HepG2 (cell line): ENCODE data around the gene ETS2. TPM values are rescaled to one million over a fixed set of nuclear protein-coding genes. Genes with fewer than 3 reads are reported as not detected.

ENCODE experiments used
- ATAC-seq: fragments of 200-7000 bp; cut with Tn5 transposase; 3 replicates; pipeline ENCODE4 v1.9.1; 2020; ENCODE audit warnings: mild to moderate bottlenecking, moderate library complexity
- BruUV-seq: library from RNA; stranded (reverse); fragments of 400-500 nt; replicated peaks from 2 replicates; lab custom pipeline; 2021; lab: Mats Ljungman, UMichigan
- CTCF ChIA-PET: fragments of 300-600 bp; formaldehyde crosslinking; extraction: SDS; loops from one replicate; lab custom pipeline; 2021; ENCODE audit warnings: low total read pairs, inconsistent platforms, low intra/inter-chr PET ratio; lab: Yijun Ruan, JAX
- POLR2A ChIA-PET: fragments of 350-600 bp; sonication (Branson Sonifier 250); formaldehyde crosslinking; loops from one replicate; lab custom pipeline; 2020; ENCODE audit warnings: antibody characterized with exemption, inconsistent platforms; lab: Yijun Ruan, JAX
- DNase-seq: peaks from one replicate; pipeline ENCODE4 v3.0.0-alpha.2; 2015; ENCODE audit warnings: low spot score
- FAIRE-seq: peaks from 3 replicates; lab custom pipeline; 2011; peaks lifted over from hg19 to GRCh38; lab: Jason Lieb, UNC
- H2AFZ ChIP-seq: one replicate; pipeline ENCODE4 v1.6.1; 2011; ENCODE audit warnings: low read length, inconsistent platforms
- H3K27ac ChIP-seq: fragments of 300-600 bp; 3 replicates; pipeline ENCODE4 v1.8.0; 2011; ENCODE audit warnings: mixed run types, mild to moderate bottlenecking, mixed read lengths, low read length, inconsistent platforms; ENCODE audit not compliant: insufficient read depth; ENCODE audit errors: extremely low read length
- H3K27me3 ChIP-seq, 2 experiments: fragments of 200-600 bp in 1 of 2; 2 replicates in 1 of 2; 3 replicates in 1 of 2; pipeline versions ENCODE4 v1.6.0 to v1.8.0; 2011; ENCODE audit warnings: low read length in 2 of 2, mild to moderate bottlenecking in 2 of 2, moderate library complexity in 2 of 2, inconsistent platforms in 1 of 2; ENCODE audit not compliant: insufficient read depth in 2 of 2, control insufficient read depth in 1 of 2
- H3K36me3 ChIP-seq, 2 experiments: fragments of 200-600 bp in 1 of 2; replicated peaks in 1 of 2; 2 replicates in 1 of 2; 3 replicates in 1 of 2; pipeline versions ENCODE4 v1.5.1 to v1.8.0; 2011; ENCODE audit warnings: low read length in 2 of 2, inconsistent platforms in 1 of 2; ENCODE audit not compliant: insufficient read depth in 2 of 2, control insufficient read depth in 1 of 2
- H3K4me1 ChIP-seq: 2 replicates; pipeline ENCODE4 v1.5.1; 2012; ENCODE audit warnings: low read length, inconsistent platforms; ENCODE audit not compliant: insufficient read depth
- H3K4me2 ChIP-seq: 2 replicates; pipeline ENCODE4 v1.6.0; 2011; ENCODE audit warnings: low read depth, low read length, inconsistent platforms
- H3K4me3 ChIP-seq, 3 experiments: fragments of 200-600 bp in 1 of 3; sonication (generic), shearing (Covaris generic) in 1 of 3; replicated peaks in 1 of 3; 2 replicates each; pipeline ENCODE4 v1.5.1; 2011 to 2016; ENCODE audit warnings: low read length in 3 of 3, inconsistent platforms in 2 of 3, low read depth in 2 of 3, mild to moderate bottlenecking in 2 of 3, control low read depth in 1 of 3, mixed read lengths in 1 of 3; ENCODE audit not compliant: insufficient read depth in 1 of 3
- H3K79me2 ChIP-seq: one replicate; pipeline ENCODE4 v1.6.1; 2011; ENCODE audit warnings: low read length, inconsistent platforms; ENCODE audit not compliant: insufficient read depth
- H3K9ac ChIP-seq: 2 replicates; pipeline ENCODE4 v1.6.0; 2011; ENCODE audit warnings: mild to moderate bottlenecking, low read depth, low read length, inconsistent platforms; ENCODE audit not compliant: insufficient read depth
- H3K9me3 ChIP-seq: 2 replicates; pipeline ENCODE4 v1.5.1; 2012; ENCODE audit warnings: mild to moderate bottlenecking, low read length
- H4K20me1 ChIP-seq: 2 replicates; pipeline ENCODE4 v1.6.0; 2011; ENCODE audit warnings: inconsistent platforms, mild to moderate bottlenecking, low read length, moderate library complexity; ENCODE audit not compliant: insufficient read depth
- CREM ChIP-seq, 2 experiments: sonication (generic) in 1 of 2; formaldehyde crosslinking in 1 of 2; IDR thresholded peaks; 2 replicates each; pipeline versions ENCODE4 v1.4.0 to v1.6.1; 2016 to 2020; ENCODE audit warnings: antibody characterized with exemption in 1 of 2, mild to moderate bottlenecking in 1 of 2, missing genetic modification reagents in 1 of 2
- DMAP1 ChIP-seq: IDR thresholded peaks from 2 replicates; pipeline ENCODE4 v1.6.1; 2016
- IKZF4 ChIP-seq: sonication (generic); formaldehyde crosslinking; IDR thresholded peaks from 2 replicates; pipeline ENCODE4 v1.5.1; 2020; ENCODE audit warnings: borderline replicate concordance, mild to moderate bottlenecking, low read depth, missing genetic modification reagents; ENCODE audit errors: not compliant biosample characterization
- NCOA2 ChIP-seq: sonication (generic); formaldehyde crosslinking; IDR thresholded peaks from 2 replicates; pipeline ENCODE4 v1.8.0; 2022; ENCODE audit warnings: inconsistent platforms
- RBM22 ChIP-seq: fragments of 200-400 bp; formaldehyde crosslinking; optimal IDR thresholded peaks from 2 replicates; pipeline ENCODE3; 2017; ENCODE audit warnings: mild to moderate bottlenecking, low read length, moderate library complexity
- RFXANK ChIP-seq: IDR thresholded peaks from 2 replicates; pipeline ENCODE4 v1.6.1; 2016
- SALL1 ChIP-seq: sonication (generic); formaldehyde crosslinking; IDR thresholded peaks from 2 replicates; pipeline ENCODE4 v1.8.0; 2022; ENCODE audit warnings: mild to moderate bottlenecking, missing genetic modification reagents
- STAG1 ChIP-seq: sonication (generic); formaldehyde crosslinking; IDR thresholded peaks from 2 replicates; pipeline ENCODE4 v1.4.0; 2020; ENCODE audit warnings: missing genetic modification reagents
- TOE1 ChIP-seq: sonication (generic); formaldehyde crosslinking; IDR thresholded peaks from 2 replicates; pipeline ENCODE4 v1.4.0; 2020; ENCODE audit warnings: mild to moderate bottlenecking, missing genetic modification reagents
- TP53 ChIP-seq: sonication (generic); formaldehyde crosslinking; conservative IDR thresholded peaks from 2 replicates; pipeline ENCODE4 v1.4.0; 2020; ENCODE audit warnings: missing genetic modification reagents
- ZFX ChIP-seq: sonication (generic); formaldehyde crosslinking; IDR thresholded peaks from 2 replicates; pipeline ENCODE4 v1.4.0; 2020; ENCODE audit warnings: mild to moderate bottlenecking, low read depth, missing genetic modification reagents, moderate library complexity
- ZNF484 ChIP-seq: sonication (generic); formaldehyde crosslinking; IDR thresholded peaks from 2 replicates; pipeline ENCODE4 v1.5.1; 2020; ENCODE audit warnings: mild to moderate bottlenecking, low read depth, missing genetic modification reagents, borderline replicate concordance
- ZNF619 ChIP-seq: sonication (generic); formaldehyde crosslinking; IDR thresholded peaks from 2 replicates; pipeline ENCODE4 v1.4.0; 2020; ENCODE audit warnings: mild to moderate bottlenecking, missing genetic modification reagents
- ZNF709 ChIP-seq: sonication (generic); formaldehyde crosslinking; IDR thresholded peaks from 2 replicates; pipeline ENCODE4 v1.5.0; 2020; ENCODE audit warnings: mild to moderate bottlenecking, missing genetic modification reagents
- ZNF773 ChIP-seq: sonication (generic); formaldehyde crosslinking; IDR thresholded peaks from 2 replicates; pipeline ENCODE4 v1.4.0; 2020; ENCODE audit warnings: missing genetic modification reagents, borderline replicate concordance
- whole genome bisulfite sequencing: methylation state at CpG from one replicate; pipeline ENCODE4 v1.1.6; 2017; ENCODE audit warnings: low lambda C conversion rate; 5-methylcytosine and 5-hydroxymethylcytosine counted together
- in situ Hi-C: cut with HindIII; loops from 2 replicates; pipeline ENCODE4 v1.10.0; 2017; ENCODE audit warnings: low pct_unique_long_range_greater_than_20kb; ENCODE audit not compliant: extremely low pct_ligation_motif_present
- intact Hi-C: fragments of 100-400 bp; cut with micrococcal nuclease; formaldehyde crosslinking; loops from one replicate; pipeline ENCODE4 v1.10.0; 2022; ENCODE audit not compliant: unreplicated experiment
- polyA plus RNA-seq, 8 experiments: library from polyadenylated mRNA; depleted of rRNA in 3 of 8; stranded (reverse) in 7 of 8; unstranded in 1 of 8; fragments of >200 nt; fragmentation: Illumina TruSeq in 4 of 8; extraction: Trizol in 4 of 8; gene quantifications; 2 replicates each; pipeline versions ENCODE4 v1.2.1 to v1.2.3, GENCODE V29; 2011 to 2016; ENCODE audit warnings: low read depth in 4 of 8, missing spikeins in 1 of 8, mixed read lengths in 1 of 8; ENCODE audit not compliant: insufficient read depth in 1 of 8
- total RNA-seq, 5 experiments: library from RNA; depleted of rRNA; stranded (reverse); fragments of >200 nt; fragmentation: Illumina TruSeq; extraction: Trizol; gene quantifications; 2 replicates each; pipeline ENCODE4 v1.2.3, GENCODE V29; 2016; ENCODE audit warnings: low read depth in 1 of 5
- TF ChIP-seq, protein P1 (sequence below): conservative IDR thresholded peaks from 2 replicates; pipeline ENCODE4 v1.6.1; 2018; ENCODE audit warnings: missing genetic modification reagents
- TF ChIP-seq, protein P2 (sequence below): sonication (generic); formaldehyde crosslinking; IDR thresholded peaks from 2 replicates; pipeline ENCODE4 v1.4.0; 2020; ENCODE audit warnings: missing genetic modification reagents, mild to moderate bottlenecking, borderline replicate concordance

Gene ETS2
- total and polyA plus RNA-seq, 2 of the 13 experiments (the other 11 are each of a cell fraction or from before 2014, with no cell fraction given), result 24.6 to 64.4 TPM

DNA sequence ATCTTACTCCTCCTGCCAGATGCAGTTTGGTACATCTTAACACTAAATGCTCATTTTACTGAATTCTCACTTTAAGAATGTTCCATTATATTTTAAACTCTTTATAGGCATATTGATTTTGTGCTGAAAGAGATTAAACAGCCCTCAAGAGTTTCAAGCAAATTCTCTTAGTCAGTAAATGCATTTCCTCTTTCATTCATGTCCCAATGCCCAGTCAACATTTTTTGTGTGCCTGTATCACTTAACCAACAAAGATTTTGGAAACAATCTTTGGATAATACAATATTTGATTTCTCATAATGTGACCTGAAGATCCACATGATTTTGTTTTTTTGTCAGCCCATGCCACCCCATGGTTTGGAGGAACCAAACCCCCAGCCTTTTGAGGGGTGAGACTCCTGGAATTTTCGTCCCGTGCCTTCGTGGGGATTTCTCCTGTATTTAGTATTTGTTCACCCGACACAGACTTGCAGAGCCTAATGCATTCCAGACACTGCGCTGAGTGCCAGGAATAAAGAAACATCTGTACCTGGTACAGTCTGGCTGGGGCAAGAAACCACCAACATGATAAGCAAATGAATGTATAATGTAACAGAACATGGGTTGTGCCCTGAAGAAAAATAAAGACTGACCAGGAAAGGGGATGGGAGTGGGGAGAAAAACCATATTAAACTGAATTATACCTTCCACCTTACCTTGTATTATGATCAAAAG is 47.1 kb upstream of the ETS2 start:
- Histone ChIP-seq H3K4me3 (no peak overlapping the region), H3K4me1 (peaks cover 8% of the 10 kb centered on the region), H3K9me3 (no peaks in the 10 kb centered on the region), H3K79me2 (no peaks in the 10 kb centered on the region), H4K20me1 (no peaks in the 10 kb centered on the region), H3K27ac (no peak overlapping the region), H3K4me2 (no peak overlapping the region), H3K36me3 (no peaks in the 10 kb centered on the region), H2AFZ (no peak overlapping the region), H3K27me3 (peaks cover 1 to 15% of the 10 kb centered on the region in 2 experiments; a peak in 3 of 5 replicates), H3K9ac (no peak overlapping the region)
- ChIA-PET CTCF (no interaction called here), POLR2A (no interaction called here)
- TF ChIP-seq CREM (IDR thresholded peaks at IDR 0.05), result no peak
- no peak for TF ChIP-seq CREM (CRISPR knock-in tag; IDR thresholded peaks at IDR 0.05)
- no peak for TF ChIP-seq STAG1 (CRISPR knock-in tag)
- no peak for TF ChIP-seq ZNF773 (CRISPR knock-in tag)
- no peak for TF ChIP-seq DMAP1 (CRISPR knock-in tag)
- TF ChIP-seq, protein P1, sequence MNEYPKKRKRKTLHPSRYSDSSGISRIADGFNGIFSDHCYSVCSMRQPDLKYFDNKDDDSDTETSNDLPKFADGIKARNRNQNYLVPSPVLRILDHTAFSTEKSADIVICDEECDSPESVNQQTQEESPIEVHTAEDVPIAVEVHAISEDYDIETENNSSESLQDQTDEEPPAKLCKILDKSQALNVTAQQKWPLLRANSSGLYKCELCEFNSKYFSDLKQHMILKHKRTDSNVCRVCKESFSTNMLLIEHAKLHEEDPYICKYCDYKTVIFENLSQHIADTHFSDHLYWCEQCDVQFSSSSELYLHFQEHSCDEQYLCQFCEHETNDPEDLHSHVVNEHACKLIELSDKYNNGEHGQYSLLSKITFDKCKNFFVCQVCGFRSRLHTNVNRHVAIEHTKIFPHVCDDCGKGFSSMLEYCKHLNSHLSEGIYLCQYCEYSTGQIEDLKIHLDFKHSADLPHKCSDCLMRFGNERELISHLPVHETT (CRISPR knock-in tag), result no peak
- TF ChIP-seq ZFX (CRISPR knock-in tag), result no peak
- no peak for TF ChIP-seq TP53 (CRISPR knock-in tag)
- no peak for TF ChIP-seq ZNF619 (CRISPR knock-in tag)
- no peak for TF ChIP-seq RFXANK
- no peak for TF ChIP-seq ZNF709 (CRISPR knock-in tag)
- TF ChIP-seq ZNF484 (CRISPR knock-in tag), result no peak
- TF ChIP-seq RBM22, result no peak
- TF ChIP-seq, protein P2, sequence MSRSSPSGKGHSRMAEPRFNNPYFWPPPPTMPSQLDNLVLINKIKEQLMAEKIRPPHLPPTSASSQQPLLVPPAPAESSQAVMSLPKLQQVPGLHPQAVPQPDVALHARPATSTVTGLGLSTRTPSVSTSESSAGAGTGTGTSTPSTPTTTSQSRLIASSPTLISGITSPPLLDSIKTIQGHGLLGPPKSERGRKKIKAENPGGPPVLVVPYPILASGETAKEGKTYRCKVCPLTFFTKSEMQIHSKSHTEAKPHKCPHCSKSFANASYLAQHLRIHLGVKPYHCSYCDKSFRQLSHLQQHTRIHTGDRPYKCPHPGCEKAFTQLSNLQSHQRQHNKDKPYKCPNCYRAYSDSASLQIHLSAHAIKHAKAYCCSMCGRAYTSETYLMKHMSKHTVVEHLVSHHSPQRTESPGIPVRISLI (CRISPR knock-in tag), result no peak
- no peak for TF ChIP-seq IKZF4 (CRISPR knock-in tag)
- no peak for TF ChIP-seq NCOA2 (CRISPR knock-in tag)
- no peak for TF ChIP-seq SALL1 (CRISPR knock-in tag)
- no peak for TF ChIP-seq TOE1 (CRISPR knock-in tag)
- WGBS, result 59% methylated on average over 5 of the region's 5 CpGs
- DNase-seq (no peak), ATAC-seq (no peak), FAIRE-seq (no peak)
- intact Hi-C loops (no loop called here), in situ Hi-C loops (no loop called here)
- no TSS peak for BruUV-seq
